SKM-1 treated with dmso at 0.1 percent for 144 hours (cell line): ENCODE measurements around the gene TPGS2.
"Not testable (repeated sequence)": the region's sequence is repeated elsewhere in the genome, so short reads cannot be mapped to it uniquely, and the experiment has no call there.

Source experiments
- DNase-seq: peaks from one replicate; lab custom pipeline; 2025; ENCODE audit not compliant: unreplicated experiment; lab: John Stamatoyannopoulos, UW

Gene TPGS2

DNA sequence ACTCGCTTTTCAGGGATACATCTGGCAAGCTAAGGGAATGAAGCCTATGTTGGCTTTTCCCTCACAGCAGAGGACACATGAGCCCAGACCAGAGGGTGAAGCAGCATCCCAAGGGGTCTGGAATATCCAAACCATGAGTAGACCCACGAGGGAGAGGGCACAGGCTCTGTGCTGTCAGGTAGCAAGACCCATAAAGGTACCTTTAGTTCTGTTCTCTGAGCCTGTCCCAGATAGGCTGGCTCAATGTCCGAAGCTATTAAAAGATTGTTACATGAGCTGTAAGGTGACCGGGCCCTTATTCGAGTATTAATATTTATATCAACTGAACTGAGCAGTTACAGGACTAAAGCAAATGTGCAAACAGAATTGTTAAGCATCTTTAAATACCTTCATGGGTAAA is 52.2 kb downstream of the TPGS2 start:
- no peak for DNase-seq

- DNase-seq = no peak
These were observed 53.4 kb downstream of the TPGS2 start for GRCh38 chr18:36775396-36775795.

DNA sequence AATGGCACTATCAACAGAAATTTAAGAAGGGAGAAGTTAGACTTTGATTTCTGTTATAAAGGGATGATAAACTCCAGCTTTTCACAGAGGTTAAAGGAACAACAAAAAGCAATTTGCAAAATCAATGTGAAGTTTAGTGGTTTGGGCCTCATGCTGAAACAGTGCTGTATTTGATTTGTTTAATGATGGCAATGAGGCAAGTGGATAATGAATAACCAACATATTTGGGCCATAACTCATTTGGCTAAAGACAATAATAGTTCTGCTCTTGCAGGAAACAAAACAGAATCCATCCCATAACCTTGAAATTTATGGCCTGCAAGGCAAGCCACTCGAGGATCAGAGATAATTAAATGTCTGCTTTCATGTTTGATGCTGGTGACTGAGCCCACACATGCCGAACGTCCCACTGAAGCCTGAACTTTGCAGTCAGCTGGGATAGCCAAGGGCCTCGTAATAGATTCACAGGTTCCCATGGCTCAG is 56.5 kb downstream of the TPGS2 start:
- no peak for DNase-seq

- no peak for DNase-seq
These were observed 57.6 kb downstream of the TPGS2 start for GRCh38 chr18:36771245-36771644.

- no peak for DNase-seq
These were observed 58.4 kb downstream of the TPGS2 start for GRCh38 chr18:36770315-36770946.

- no peak for DNase-seq
These were observed 59.0 kb downstream of the TPGS2 start for GRCh38 chr18:36769611-36770314.

GRCh38 chr18:36769172-36769571 is 59.6 kb downstream of the TPGS2 start:
- no peak for DNase-seq

DNA sequence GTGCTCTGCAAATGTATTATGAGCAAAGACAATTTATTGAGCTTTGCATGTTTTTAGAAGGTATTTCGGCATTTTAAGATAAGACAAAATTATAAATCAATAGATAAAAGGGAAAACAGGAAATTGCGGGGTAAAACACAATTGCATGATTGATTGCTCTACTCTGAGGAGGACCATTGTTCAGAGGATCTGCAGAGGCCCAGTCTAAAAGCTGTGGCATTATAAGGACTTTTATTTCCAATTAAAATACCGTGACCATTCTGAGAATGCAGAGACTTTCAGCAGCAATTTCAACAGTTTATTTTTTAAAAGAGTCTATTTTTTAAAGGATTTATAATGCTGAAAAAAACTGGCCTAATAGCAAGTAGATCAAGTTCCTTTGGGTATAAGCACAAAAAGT is 62.0 kb downstream of the TPGS2 start:
- DNase-seq = no peak

GRCh38 chr18:36762965-36763364 is 65.8 kb downstream of the TPGS2 start:
- not testable (repeated sequence) for DNase-seq

DNA sequence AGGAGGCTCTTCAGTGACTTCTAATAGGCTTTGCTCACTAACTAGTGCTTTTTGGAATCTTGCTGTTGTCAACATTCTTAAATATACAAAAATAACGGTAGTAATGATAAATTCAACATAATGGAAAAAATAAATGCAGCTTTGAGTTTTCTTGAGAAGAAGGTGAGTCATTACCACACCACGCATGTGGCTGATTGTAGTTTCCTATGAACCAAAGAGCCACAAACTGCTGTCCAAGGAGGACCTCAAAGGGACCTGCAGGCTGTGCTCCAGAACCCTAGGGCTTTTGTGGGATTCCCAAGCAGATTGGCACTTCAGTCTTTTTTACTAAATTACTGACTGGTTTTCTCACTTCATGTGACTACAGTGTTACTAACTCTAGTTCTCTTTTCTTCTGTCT is 66.7 kb downstream of the TPGS2 start:
- no peak for DNase-seq

GRCh38 chr18:36761186-36761698 is 67.6 kb downstream of the TPGS2 start:
- no peak for DNase-seq

- DNase-seq = no peak
These were observed 68.2 kb downstream of the TPGS2 start for GRCh38 chr18:36760598-36760997.

DNA sequence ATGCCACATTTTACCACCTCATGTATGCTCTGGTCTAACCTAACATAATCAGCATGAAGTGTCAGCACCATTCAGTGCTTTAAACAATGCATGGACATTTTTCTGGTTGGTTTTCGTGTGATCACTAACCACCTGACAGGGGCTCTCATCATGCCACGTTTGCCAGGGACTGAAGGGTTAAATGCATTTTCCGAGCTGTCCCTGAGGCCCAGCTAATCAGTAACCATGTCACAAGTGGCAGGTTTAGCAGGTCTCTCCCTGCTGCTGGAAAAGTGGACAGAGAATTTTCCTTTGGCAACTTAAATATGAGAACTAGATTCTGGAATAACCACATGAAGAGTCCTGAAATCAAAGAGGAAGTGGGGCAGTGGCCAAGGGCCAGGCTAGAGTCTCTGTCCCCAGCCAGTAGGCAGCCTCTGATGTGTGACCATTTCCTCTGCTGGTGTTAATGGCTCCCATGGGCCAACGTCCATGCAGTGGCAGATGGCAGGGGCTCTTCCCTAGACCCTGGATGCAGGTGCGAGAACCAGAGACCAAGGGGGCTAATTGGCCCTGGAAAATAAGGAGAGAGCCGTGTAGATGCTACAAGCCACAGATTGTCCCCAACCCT is 69.5 kb downstream of the TPGS2 start:
- DNase-seq = peak; percentile 3

GRCh38 chr18:36758623-36759022 is 70.2 kb downstream of the TPGS2 start:
- no peak for DNase-seq

- no peak for DNase-seq
These were observed 70.8 kb downstream of the TPGS2 start for GRCh38 chr18:36757991-36758390.

DNA sequence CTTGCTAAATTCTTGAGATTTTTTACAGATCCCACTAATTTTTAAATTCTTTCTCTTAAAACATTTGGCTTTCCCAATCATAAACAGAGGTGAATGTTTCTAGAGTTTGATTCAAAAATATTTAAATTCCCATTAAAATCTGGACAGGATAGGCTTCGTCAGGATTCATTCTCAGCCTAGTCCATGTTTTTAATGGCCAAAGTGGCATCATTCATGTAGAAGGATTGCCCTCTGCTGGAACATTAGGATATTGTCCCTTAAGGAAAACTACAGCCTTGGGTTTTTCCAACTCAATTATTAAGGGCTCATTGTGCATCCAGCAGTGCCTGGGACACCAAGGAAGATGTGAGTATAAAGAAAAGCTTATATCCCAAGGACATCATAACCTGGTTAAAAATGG is 71.7 kb downstream of the TPGS2 start:
- peak; percentile 34 for DNase-seq

- DNase-seq = no peak
These were observed 72.6 kb downstream of the TPGS2 start for GRCh38 chr18:36756242-36756641.

DNA sequence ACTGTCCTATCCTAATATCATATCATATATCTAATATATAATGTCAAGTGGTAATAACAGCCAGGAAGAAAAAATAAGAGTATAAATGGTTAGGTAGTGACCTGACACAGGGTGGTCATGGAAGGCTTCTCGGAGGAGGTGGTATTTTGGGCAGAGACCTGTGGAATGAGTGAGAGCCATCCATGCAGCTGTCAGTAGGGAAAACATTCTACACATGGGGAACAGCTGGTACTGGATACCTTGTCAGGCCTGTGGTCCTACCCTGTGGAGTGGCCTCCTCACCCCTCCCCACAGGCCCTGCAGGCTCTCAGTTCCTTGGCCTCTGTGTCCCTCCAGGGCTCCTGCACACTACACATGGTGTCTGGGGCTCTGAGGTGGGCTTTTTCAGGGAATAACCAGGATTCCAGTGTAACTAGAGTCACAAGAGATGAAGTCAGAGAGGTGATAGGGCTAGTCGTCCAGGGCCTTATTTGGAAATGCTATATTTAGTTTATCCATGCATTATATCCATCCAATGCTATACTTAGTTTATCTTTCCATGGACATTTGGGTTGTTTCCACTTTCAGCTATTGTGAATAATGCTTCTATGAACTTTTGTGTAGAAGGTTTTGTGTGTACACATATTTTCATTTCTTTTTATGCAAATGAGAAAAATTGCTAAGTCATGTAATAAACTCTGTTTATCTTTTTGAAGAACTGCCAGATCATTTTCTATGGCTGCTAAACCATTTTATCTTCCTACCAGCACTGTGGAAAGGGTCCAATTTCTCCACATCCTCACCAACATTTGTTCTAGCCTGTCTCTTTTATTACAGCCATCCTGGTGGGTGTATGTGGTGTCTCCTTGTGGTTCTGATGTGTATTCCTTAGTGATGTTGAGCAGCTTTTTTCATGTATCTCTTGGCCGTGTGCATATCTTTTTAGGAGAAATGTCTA is 75.6 kb downstream of the TPGS2 start:
- no peak for DNase-seq

DNA sequence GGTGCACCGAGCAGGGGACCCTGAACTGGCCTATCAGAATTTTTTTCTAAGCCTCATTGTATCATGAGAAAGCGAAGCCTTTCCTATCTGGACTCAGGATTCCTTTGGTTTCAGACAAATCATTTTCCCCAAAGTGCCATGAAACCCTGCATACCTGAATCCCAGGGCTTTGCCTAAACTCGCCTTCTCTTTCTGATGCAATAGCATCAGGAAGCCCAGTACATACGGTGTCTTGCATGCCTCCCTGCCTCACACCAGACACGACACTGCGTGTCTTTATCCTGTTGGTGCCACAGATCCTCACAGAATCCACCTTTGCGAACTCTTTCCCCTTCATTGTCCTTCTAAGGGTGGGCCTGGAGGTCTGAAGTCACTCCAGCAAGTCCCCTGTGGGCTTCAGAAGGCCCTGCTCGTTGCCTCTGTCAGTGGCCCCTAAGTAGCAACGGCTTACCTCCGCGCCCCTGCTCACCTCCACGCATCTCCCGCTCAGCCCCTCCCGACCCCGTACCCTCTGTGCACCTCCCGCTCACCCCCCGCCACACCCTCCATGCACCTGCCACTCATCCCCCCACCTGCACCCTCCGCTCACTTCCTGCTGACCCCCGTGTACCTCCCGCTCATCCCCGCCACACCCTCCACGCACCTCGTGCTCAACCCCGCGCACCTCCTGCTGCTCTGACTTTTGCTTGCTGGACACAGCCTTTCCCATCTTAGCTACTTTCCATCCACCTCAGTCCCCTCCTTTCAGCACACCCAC is 83.4 kb downstream of the TPGS2 start:
- DNase-seq = no peak

DNA sequence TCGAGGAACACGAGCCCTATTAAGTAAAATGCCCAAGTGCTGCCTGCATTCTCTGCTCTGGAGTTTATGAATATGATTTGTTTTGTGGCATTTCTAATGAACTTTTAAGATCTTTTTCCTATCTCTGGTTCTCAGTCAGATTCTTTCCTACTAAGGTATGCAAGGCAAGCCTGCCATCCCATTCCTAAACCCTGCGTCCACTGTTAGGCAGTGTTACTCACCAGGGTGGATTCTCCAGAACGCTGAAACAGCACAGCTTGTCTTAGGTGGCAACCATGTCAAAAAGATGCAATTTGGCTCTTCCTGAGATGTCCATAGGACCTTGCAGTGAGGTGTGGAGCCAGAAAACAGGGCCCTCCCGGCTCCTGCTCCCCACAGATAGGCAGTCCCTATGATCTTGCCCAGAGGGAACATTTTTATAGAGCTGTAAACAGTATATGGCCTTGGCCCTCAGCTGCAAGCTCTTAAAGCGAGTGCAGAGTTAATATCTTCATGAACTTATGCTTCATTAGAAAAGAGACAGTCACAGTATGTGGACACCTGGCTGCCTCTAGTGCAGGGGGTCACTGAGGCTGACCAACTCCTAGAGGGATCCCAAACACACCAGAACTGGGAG is 84.4 kb downstream of the TPGS2 start:
- no peak for DNase-seq
